T-helper 1 cell (primary cell): ENCODE results near the gene NUP205.
"Not testable (repeated sequence)": the region's sequence is repeated elsewhere in the genome, so short reads cannot be mapped to it uniquely, and the experiment has no call there.

Experiments
- DNase-seq, 5 donors: peaks; one replicate each; pipeline ENCODE4 v3.0.0-alpha.2; 2012 to 2020

The NUP205 gene

DNA sequence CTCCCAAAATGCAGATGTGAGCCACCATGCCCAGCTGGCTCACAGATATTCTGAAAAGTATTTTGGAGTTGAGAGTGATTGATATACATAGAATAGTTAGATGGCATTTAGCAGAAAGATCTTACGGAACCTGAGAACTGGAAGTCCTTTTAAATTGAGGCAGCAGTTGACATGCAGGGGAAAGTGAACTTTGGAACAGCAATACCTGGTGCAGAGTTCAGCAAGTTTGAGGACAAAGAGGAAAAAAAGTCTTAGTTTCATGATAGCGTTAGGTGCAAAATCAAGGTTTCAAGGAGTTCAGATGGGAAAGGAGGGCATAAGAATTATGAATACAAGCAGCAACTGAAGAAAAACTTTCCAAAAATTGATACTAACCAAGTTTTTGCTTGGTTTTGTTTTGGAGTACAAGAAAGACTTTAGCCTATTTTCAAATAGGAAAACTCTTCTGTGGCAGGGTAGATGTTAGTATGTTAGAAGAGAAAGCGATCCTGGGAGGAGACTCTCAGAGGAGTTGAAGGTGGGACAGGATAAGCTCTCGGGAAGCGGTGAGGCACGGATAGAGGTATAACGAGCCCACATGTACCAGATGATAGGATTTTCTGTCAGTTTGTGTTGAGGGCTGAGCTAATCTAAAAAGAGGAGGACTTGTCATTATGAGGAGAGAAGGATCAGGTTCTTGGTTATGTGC lies 76.6 kb downstream of the NUP205 start:
- DNase-seq: no peak

DNA sequence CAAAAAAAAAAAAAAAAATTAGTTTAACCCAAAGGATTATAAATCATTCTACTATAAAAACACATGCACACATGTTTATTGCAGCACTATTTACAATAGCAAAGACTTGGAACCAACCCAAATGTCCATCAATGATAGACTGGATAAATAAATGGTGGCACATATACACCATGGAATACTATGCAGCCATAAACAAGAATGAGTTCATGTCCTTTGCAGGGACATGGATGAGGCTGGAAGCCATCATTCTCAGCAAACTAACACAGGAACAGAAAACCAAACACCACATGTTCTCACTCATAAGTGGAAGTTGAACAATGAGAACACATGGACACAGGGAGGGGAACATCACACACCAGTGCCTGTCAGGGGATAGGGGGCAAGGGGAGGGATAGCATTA lies 82.0 kb downstream of the NUP205 start:
- not testable (repeated sequence) for DNase-seq

DNA sequence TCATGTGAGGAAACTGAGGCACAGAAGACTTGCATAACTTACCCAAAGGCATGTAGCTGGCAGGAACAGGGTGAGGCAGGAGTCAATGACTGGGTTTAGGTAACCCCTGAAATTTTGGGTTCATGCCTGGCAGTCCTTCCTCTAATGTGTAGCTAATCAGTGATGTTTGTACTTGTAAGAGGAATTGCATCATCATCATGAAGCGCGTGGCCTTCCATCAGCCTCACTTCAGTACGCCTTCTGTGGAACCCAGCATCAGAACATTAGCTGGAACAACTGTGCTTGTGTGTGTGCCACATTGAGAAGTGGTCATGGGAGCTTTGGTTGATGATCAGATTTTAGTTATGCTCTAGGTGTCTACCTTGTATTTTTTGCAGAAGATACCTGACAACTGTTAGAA lies 86.4 kb downstream of the NUP205 start:
- no peak for DNase-seq

DNA sequence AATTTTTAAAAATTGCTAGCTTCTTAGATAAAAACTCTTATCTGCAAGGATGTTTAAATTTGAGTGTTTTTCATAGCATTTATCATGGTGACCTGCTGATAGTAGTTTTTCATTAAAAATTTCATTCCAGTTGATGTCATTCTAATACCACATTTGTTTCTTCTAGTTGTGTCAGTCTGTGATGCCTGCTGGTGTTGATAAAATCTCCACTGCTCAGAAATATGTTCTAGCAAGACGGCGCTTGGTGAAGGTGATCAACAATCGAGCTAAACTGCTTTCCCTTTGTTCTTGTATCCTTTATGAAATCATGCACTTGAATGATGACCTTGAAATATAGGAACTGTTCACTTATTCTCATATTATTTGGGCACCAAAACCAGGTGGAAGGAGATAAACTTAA lies 87.0 kb downstream of the NUP205 start:
- no peak for DNase-seq

DNA sequence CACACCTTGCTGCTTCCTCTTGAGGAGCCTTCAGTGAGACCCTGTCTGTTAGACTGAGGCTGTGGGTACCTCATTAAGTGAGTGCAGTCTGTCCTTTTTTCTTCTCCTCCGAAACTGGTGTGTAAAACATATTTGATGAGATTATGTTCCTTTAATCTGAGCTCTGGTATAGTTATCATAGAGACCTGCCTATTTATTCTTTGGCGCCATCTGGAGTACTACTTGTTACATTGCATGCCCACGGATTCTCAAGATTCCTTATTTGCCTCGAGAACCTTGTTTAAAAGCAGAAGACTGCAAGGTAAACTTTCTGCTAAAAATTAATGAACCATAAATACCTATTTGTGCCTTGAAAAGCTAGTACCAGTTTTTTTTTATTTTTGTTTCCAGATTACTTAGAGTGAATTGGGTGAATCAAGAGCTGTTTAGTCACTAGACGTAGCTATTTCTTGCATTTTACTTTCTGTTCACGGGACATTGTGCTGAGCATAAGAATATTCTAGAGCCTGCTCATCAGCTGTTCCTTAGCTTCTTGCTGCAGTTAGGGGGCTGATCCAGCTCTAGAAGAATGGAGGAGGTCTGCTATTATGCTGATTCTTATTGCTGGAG lies 87.7 kb downstream of the NUP205 start:
- DNase-seq: peak in 1 of 5 donors; percentile 27

DNA sequence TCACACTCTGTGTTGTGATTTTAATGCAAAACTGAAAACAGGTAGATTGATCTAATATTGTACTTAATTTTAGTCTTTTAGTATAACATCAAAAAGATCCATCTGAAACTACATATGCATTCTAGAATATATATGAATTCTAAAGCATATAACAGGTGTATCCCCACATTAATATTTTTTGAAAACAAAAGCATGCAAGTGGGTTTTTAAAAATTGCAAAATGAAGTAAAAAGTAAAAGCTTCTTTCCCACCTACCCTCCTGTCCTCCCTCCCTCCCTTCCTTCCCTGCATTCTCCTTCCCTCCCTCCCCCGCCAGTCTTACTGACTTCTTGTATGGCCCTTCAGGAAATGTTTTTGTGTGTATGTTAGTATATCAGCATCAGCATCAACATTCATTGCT lies 90.0 kb downstream of the NUP205 start:
- no peak for DNase-seq

DNA sequence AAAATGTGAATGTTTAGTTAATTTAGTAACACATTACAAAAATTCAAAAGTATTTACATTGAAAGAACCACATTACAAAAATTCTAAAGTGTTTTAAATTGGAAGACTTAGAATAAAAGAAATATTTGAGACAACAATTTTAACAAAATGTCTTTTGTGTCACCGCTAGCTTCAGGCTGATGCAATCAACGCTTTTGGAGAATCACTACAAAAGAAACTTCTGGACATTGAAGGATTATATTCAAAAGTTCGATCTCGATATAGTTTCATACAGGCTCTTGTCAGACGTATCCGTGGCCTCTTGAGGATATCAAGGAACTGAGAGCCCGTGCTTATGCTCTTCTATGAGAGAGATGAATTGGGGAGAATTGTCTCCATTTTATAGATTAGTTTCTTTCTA lies 90.5 kb downstream of the NUP205 start:
- DNase-seq: no peak

DNA sequence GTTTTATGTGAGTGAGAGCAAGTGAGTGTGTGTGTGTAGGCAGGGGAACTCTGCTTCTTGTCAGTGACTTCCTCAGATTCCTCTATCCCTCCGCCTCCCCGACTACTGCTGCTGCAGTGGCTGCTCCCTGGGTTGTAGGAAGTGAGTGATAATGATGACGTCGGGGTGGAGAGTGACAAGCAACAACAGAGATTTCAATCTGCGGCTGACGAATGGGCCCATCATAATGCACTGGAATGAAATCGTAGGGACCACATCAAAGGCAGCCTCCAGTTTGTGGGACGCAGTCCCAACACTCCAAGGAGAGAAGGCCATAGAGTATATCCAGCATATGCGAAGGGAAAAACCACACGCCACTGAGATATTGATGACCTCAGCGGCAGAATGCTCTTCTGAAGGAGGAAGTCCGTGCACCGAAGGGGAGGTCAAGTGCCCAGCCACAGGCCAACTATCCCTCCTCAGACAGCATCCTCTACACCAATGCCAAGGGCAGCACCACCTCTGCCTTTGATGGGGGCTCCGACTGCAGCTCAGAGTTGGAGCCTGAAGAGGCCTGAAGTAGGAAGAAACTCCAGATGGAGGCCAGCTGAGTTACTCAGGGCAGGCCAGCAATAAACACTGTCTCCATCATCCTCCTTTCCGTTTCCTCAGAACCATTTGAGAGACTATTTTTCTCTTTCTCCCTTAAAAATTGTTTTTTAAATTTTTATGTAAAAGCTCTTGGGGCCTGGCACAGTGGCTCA lies 93.3 kb downstream of the NUP205 start:
- no peak for DNase-seq

DNA sequence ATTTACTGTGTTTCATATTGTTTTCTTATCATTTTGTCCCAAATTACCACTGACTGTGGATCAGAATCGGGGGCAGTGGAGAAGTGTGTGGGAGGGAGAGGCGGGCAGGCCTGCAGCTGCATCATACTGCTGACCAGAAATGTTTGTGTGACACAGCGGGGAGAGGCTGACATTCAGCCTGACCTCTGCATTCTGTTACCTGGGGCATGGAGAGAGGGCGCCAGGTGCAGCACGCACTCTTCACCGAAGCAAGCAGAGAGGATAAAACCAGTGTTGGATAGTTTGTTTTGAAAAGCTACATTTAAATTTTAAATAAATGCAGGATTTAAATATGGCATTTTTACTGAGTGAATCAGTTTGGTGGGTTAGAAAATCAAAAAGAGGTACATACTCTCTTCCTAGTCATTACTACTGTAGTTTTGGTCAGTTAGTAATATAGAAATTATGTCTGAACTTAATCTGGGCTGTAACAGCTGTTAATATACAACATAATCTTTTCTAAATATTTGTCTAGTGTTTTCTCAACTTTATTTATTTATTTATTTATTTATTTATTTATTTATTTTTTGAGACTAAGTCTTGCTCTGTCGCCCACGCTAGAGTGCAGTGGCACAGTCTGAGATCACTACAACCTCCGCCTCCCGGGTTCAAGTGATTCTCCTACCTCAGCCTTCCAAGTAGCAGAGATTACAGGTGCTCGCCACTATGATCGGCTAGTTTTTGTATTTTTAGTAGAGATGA lies 95.8 kb downstream of the NUP205 start:
- no peak for DNase-seq

DNA sequence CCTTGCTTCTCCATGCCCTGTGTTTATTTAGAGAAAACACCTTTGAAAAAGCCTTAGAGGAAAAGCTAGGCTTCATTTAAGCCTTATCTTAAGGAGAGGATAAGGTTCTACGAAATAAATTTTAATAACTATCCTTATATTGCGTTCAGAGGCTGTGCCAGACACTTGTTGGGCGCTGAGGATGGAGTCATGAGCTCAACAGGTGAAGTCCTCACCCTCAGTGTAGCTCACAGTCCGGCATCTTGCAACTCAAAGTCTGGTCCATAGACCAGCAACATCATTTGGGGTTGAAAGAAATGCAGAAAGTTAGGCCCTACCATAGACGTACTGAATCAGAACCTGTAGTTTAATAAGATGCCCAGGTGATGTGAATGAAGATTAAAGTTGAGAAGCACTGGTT lies 100.8 kb downstream of the NUP205 start:
- no peak for DNase-seq

DNA sequence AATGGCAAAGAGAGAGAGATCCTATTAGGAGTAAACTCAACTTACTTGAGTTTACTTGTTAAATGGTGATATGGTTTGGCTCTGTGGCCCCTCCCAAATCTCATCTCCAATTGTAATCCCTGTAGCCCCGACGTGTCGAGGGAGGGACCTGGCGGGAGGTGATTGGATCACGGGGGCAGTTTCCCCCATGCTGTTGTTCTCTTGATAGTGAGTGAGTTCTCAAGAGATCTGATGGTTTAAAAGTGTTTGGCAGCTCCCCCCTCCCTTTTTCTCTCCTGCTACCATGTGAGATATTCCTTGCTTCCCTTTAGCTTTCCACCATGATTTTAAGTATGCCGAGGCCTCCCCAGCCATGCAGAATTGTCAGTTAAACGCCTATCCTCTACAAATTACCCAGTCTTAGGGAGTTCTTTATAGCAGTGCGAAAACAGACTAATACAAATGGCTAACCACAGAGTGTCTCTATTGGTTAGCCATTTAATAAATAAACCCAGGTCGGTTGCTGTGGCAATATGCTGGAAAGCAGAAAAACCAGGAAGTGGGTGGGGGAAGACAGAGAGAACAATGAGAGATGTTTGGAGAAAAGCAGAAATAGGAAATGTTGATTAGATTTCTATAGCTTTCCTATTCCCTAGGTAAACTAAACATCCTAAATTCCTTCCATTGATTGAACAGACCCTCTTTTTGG lies 101.6 kb downstream of the NUP205 start:
- DNase-seq: no peak

DNA sequence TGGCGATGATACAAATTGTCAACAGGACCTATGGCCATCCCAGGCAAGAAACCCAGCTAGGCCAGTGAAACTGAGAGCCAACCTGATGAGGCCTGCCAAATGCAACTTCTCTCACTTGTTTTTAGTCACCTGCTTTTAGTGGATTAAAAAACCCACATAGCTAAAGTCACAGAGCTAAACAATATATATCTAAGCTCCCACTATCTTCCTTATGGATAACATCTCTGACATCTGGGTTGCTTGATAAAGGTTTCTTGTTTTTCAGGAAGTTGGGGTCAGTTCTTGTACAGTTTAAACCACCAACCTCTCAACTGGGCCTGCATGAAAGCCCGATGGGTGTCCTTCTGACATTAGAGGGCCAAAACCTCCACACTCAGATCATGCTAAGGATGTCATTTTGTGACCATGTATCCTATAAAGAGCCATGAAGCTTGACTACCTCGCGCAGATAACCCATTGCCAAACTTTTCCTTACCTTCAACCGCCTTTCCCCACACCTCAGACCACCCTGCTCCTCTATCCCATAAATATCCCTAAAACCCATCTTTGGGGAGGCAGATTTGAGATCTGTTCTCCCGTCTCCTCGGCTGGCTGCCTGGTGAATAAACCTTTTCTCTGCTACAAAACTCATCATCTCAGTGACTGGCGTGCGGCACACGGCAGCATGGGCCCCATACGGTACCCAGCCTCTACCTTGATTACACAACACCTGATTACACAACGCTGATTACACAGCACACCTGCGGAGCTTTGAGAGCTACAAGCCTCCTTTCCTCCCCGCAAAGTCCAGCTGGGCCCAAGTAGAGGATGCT lies 103.8 kb downstream of the NUP205 start:
- no peak for DNase-seq

DNA sequence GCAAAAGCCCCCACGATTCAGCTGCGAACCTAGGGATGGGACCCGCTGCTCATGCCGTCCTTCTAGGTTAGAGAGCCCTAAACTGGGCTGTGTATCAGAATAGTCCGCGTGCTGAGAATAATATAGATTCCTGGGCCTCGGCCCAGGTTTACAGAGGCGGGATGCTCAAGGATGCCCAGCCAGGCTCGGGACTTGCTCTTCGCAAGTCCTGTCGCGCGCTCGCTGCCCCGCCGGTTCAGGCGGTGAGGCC lies 104.3 kb downstream of the NUP205 start:
- no peak for DNase-seq

DNA sequence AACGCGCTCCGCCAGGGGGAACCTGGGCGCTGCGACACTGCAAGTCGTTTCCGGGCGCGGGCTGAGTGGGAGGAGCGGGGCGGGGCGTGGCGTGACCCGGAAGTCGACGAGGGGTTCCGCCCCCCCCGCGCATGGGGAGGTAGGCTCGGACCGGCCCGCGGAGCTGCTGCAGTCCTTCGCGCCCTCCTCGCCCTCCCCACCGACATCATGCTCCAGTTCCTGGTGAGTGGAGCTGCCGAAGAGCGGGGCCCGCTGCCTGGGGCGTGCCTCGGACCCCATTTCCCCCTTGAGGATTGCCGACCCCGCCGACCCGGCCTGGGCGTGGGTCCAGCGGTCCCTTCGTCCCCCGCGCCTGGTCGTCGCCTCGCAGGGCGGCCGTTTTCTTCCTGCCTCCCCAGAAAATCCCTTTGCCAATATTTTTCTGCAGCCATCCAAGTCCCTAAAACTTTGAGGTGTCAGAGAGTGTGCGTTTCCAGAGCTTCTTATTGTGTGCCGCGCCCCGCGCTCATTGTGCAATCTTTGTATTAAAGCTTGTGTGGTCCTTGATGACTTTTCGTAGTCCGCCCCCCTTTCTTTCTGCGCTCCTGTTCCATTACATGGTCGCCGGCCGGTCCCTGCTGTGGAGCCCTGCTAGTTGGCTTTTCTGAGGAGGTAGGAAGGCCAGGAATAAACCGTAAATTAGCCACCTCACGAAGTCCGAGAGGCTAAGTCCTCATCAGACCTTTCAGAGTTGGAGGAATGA lies 104.8 kb downstream of the NUP205 start, which contains the start of gene STMP1:
Gene STMP1, plus strand, starts transcription at position 142 of the 742 bp plus-strand sequence.
- DNase-seq: peak; percentile 90 to 95 (median 95)

DNA sequence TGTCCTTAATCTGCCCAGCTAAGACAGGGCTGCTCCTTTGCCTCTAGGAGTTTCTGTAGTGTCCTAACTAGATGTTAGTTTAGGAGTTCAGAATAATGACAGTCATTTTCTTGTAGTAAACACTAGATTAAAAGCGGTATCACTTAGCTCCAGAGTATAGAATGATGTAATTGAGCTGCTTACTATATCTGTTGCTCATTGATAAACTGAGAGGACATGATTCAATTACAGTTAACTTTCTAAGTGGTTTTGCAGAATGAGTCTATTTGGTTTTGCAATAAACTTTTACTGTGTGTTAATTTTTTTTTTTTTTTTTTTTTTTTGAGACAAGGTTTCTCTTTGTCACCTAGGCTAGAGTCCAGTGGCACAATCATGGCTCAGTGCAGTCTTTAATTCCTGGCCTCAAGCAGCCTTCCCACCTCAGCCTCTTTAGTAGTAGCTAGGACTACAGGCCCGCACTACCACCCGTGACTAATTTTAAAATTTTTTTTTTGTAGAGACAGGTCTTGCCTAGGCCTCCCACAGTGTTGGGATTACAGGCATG lies 106.4 kb downstream of the NUP205 start:
- peak in 1 of 5 donors; percentile 22 for DNase-seq

DNA sequence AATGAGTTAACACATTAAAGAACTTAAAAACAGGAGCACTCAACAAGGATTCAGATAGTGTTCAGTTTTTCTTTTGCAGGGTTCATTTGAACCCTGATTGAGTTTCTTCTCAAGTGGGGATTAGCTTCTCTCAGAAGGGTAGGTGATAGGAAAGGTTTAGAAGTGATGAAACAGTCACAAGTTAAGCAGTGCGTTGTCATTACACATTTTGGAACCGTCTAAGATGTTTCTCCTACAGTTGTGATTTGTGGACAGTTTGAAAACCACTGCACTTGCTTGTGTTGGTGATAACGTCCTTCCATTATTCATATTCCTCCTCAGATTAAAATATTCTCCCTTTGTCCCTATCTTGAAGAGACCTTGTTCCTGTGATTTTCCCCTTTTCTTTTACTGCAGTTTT lies 107.3 kb downstream of the NUP205 start:
- DNase-seq: no peak

DNA sequence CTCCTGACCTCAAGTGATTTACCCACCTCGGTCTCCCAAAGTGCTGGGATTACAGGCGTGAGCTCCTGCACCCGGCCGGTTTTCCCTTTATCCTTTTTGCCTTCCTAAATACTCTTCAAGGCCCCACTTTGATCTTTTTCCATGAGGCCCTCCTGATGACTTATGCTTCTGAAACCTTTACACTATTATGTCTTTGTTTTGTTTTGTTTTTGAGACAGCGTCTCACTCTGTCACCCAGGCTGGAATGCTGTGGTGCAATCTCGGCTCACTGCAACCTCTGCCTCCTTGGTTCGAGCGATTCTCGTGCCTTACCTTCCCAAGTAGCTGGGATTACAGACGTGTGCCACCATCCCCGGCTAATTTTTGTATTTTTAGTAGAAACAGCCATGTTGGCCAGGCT lies 108.4 kb downstream of the NUP205 start:
- DNase-seq: no peak

DNA sequence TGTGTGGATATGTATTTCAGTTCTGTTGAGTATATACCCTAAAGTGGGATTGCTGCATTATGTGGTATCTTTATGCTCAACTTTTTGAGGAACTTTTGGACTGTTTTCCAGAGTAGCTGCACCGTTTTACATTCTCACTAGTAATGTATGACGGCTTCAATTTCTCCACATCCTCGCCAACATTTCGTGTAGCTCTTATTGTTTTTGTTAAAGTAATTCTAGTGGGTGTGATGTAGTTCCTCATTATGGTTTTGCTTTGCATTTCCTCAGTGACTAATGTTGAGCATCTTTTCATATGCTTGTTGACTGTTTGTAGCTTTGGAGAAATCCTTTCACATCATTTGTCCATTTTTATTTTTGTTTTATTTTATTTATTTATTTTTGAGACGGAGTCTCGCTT lies 109.1 kb downstream of the NUP205 start:
- no peak for DNase-seq

DNA sequence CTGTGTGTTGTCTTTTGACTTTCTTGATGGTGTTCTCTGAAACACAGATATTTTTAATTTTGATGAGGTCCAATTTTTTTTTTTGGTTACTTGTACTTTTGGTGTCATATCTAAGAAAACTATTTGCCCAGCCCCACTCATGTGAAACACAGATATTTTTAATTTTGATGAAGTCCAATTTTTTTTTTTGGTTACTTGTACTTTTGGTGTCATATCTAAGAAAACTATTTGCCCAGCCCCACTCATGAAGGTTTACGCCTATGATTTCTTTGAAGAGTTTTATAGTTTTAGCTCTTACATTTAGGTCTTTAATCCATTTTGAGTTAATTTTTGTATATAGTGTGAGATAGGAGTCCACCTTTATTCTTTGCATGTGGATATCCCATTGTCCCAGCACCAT lies 109.9 kb downstream of the NUP205 start:
- DNase-seq: not testable (repeated sequence)

DNA sequence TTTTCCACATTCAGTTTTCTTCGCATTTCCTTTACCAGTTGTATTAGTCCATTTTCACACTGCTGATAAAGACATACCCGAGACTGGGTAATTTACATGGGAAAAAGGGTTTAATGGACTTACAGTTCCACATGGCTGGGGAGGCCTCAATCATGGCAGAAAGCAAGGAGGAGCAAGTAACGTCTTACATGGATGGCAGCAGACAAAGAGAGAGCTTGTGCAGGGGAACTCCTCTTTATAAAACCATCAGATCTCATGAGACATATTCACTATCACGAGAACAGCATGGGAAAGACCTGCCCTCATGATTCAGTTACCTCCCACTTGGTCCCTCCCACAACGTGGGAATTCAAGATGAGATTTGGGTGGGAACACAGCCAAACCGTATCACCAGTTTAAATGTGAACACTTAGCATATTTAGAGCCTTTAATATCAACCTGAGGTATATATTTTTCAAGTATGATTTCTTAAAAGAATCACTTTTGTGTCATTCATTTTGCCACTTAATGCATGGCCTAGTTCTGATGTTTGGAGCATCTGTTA lies 111.2 kb downstream of the NUP205 start:
- DNase-seq: not testable (repeated sequence)

DNA sequence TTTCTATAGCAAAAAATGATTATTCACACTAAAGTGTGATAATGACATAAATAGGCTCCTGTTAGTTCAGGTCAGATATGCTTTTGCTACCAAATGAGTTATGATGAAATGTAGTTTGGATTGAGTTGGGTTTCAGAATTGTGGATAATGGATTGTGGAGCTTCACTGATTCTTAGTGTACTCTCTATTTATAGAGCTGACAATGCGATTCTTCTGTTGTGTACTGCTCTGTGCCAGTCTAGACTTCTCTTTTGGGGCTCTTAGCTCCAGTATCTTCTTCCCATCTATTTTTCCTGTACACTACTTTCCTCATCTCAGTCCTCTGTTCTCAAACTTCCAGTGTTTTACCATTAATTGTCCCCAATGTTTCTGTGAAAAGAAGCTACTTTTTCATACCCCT lies 112.1 kb downstream of the NUP205 start:
- no peak for DNase-seq
